Stimulated activated naive B cell treated with anti-CD40 and anti-IgM and Interleukin-4, amounts not matched to agents 10 μg/mL and 1 μg/mL and 100 μg/mL, for 72 hours (primary cell): Measurements from ENCODE around the gene RNASE13.
A peak's percentile ranks its signal among the peaks of the same experiment; 100 is the strongest.

Source experiments
- ATAC-seq, 2 donors: fragments of 150-1000 bp; cut with Tn5 transposase; replicated peaks; 2 replicates each; pipeline ENCODE4 v1.10.0; 2021; ENCODE audit warnings: moderate library complexity in 1 of 2
- DNase-seq: peaks from one replicate; pipeline ENCODE4 v3.0.0; 2021
- H3K27ac Mint-ChIP-seq: one replicate; pipeline ENCODE4 v1.8.0; 2022; ENCODE audit warnings: mild to moderate bottlenecking, mixed read lengths
- H3K27me3 Mint-ChIP-seq, 2 donors: one replicate each; pipeline ENCODE4 v1.8.0; 2022; ENCODE audit warnings: mixed read lengths in 2 of 2
- H3K36me3 Mint-ChIP-seq, 2 donors: one replicate each; pipeline ENCODE4 v1.8.0; 2022; ENCODE audit warnings: mixed read lengths in 2 of 2, mild to moderate bottlenecking in 1 of 2
- H3K4me1 Mint-ChIP-seq, 2 donors: one replicate each; pipeline ENCODE4 v1.8.0; 2022; ENCODE audit warnings: mixed read lengths in 2 of 2, mild to moderate bottlenecking in 1 of 2
- H3K4me3 Mint-ChIP-seq, 2 donors: one replicate each; pipeline ENCODE4 v1.8.0; 2022; ENCODE audit warnings: mild to moderate bottlenecking in 2 of 2, mixed read lengths in 2 of 2, moderate library complexity in 1 of 2
- H3K9me3 Mint-ChIP-seq, 2 donors: one replicate each; pipeline ENCODE4 v1.8.0; 2022; ENCODE audit warnings: mixed read lengths in 2 of 2, mild to moderate bottlenecking in 1 of 2

The RNASE13 gene, protein sequence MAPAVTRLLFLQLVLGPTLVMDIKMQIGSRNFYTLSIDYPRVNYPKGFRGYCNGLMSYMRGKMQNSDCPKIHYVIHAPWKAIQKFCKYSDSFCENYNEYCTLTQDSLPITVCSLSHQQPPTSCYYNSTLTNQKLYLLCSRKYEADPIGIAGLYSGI

GRCh38 chr14:21034707-21035106 is at the start of gene RNASE13:
Gene RNASE13 (minus strand): TSS chr14:21034807. CDS start chr14:21034288, 519 bp downstream.
- H3K36me3 Mint-ChIP-seq: no peaks in the 10 kb centered on the region
- H3K9me3 Mint-ChIP-seq: no peaks in the 10 kb centered on the region
- H3K27ac Mint-ChIP-seq: no peak within 1 kb of the TSS
- H3K27me3 Mint-ChIP-seq: peaks cover 28 to 30% of the 10 kb centered on the region in 2 donors
- no peak for DNase-seq
- no peaks in the 10 kb centered on the region for H3K4me1 Mint-ChIP-seq
- H3K4me3 Mint-ChIP-seq: no peak within 1 kb of the TSS
- no peak for ATAC-seq

DNA sequence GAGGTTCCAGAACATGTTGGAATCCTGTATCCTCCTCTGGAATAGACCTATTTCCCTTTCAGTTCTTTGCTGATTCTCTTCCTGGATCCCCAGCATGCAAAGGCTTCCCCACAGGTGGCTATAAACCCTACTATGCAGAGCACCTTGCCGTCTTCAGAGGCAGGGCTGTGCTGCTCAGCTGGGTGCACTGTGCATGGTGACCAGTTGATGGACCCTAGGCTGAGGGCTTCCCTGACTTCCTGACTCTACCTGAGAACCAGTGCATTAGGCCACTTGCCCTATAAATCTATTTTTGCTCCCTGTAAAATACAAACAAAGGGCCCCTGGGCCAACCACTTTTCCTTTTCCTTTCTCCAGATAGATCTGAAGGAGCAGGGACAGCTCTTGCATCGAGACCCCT is 49.8 kb upstream of the RNASE13 start:
- Mint-ChIP-seq H3K36me3 (peaks cover 4 to 6% of the 10 kb centered on the region in 2 donors), H3K4me1 (peaks cover 11 to 17% of the 10 kb centered on the region in 2 donors), H3K27me3 (peaks cover 0 to 6% of the 10 kb centered on the region in 2 donors), H3K9me3 (no peaks in the 10 kb centered on the region), H3K4me3 (no peak overlapping the region), H3K27ac (no peak overlapping the region)
- DNase-seq (no peak), ATAC-seq (no peak)

DNA sequence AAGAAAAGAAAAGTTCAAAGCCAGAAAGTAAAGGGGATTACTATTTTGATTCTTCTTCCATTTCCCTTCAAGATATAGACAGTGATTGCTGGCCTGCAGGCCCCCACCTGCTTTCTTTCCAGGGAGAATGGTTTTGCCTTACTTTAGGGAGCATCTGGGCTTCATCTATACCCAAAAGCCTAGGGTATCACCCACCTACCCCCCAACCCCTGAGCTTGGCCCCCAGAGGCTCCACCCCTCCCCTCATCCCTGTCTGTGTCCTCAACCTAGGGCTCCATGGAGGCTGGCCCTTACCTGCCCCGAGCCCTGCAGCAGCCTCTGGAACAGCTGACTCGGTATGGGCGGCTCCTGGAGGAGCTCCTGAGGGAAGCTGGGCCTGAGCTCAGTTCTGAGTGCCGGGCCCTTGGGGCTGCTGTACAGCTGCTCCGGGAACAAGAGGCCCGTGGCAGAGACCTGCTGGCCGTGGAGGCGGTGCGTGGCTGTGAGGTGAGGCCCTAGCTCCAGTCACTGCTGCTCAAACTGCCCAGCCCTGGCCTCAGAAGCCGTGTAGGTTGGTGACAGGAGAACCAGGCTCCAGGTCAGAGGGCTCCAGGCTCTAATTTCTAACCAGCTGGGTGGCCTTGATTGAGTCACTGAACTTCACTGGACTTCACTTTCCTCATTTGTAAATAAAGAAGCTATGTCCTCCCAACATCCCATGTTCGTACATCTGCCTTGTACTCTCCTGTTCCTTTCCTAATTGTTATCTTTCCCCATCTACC is 49.1 kb upstream of the RNASE13 start:
- no peak for ATAC-seq
- Mint-ChIP-seq H3K9me3 (no peaks in the 10 kb centered on the region), H3K36me3 (peaks cover 4 to 6% of the 10 kb centered on the region in 2 donors), H3K4me1 (peaks cover 11 to 17% of the 10 kb centered on the region in 2 donors), H3K27ac (no peak overlapping the region), H3K4me3 (no peak overlapping the region), H3K27me3 (peaks cover 0 to 6% of the 10 kb centered on the region in 2 donors)
- no peak for DNase-seq

GRCh38 chr14:21081521-21082142 is 47.0 kb upstream of the RNASE13 start:
- no peak overlapping the region for H3K4me3 Mint-ChIP-seq
- ATAC-seq (no peak), DNase-seq (no peak)
- H3K27ac Mint-ChIP-seq: no peak overlapping the region
- H3K9me3 Mint-ChIP-seq: no peaks in the 10 kb centered on the region
- H3K27me3 Mint-ChIP-seq: peaks cover 0 to 6% of the 10 kb centered on the region in 2 donors
- peaks cover 4 to 6% of the 10 kb centered on the region in 2 donors for H3K36me3 Mint-ChIP-seq
- peaks cover 9 to 12% of the 10 kb centered on the region in 2 donors for H3K4me1 Mint-ChIP-seq

DNA sequence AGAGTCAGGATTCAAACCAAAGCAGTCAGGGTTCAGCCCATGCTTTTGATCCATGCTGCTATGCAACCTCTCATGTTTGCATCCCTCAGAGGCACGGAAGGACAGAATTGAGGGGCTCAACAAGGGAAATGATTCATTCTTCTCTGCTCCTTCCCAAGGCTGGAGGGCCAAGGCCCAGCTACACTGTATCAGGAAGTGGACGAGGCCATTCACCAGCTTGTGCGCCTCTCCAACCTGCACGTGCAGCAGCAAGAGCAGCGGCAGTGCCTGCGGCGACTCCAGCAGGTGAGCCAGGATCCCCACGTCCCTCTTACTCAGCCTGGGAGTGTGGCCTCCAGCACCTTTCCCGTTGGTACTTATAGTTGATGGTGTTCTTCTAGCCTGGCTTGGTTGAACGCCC is 44.1 kb upstream of the RNASE13 start:
- DNase-seq (no peak), ATAC-seq (no peak)
- H3K9me3 Mint-ChIP-seq: no peaks in the 10 kb centered on the region
- H3K36me3 Mint-ChIP-seq: peaks cover 2 to 3% of the 10 kb centered on the region in 2 donors
- H3K4me3 Mint-ChIP-seq: no peak overlapping the region
- H3K27me3 Mint-ChIP-seq: peaks cover 0 to 6% of the 10 kb centered on the region in 2 donors
- H3K4me1 Mint-ChIP-seq: peaks cover 8 to 10% of the 10 kb centered on the region in 2 donors
- no peak overlapping the region for H3K27ac Mint-ChIP-seq

- Mint-ChIP-seq H3K4me1 (peaks cover 9 to 10% of the 10 kb centered on the region in 2 donors), H3K36me3 (peaks cover 2 to 3% of the 10 kb centered on the region in 2 donors), H3K9me3 (no peaks in the 10 kb centered on the region), H3K27ac (no peak overlapping the region), H3K27me3 (peaks cover 2 to 6% of the 10 kb centered on the region in 2 donors), H3K4me3 (no peak overlapping the region)
- ATAC-seq: no peak
- DNase-seq: no peak
Measured at GRCh38 chr14:21078287-21078686, 43.7 kb upstream of the RNASE13 start.

GRCh38 chr14:21077672-21078071 is 43.1 kb upstream of the RNASE13 start:
- Mint-ChIP-seq H3K4me3 (no peak overlapping the region), H3K36me3 (peaks cover 2 to 3% of the 10 kb centered on the region in 2 donors), H3K27ac (no peak overlapping the region), H3K9me3 (no peaks in the 10 kb centered on the region), H3K27me3 (peaks cover 5 to 6% of the 10 kb centered on the region in 2 donors), H3K4me1 (peaks cover 10 to 12% of the 10 kb centered on the region in 2 donors)
- ATAC-seq: peak; percentile 73 to 83
- no peak for DNase-seq

DNA sequence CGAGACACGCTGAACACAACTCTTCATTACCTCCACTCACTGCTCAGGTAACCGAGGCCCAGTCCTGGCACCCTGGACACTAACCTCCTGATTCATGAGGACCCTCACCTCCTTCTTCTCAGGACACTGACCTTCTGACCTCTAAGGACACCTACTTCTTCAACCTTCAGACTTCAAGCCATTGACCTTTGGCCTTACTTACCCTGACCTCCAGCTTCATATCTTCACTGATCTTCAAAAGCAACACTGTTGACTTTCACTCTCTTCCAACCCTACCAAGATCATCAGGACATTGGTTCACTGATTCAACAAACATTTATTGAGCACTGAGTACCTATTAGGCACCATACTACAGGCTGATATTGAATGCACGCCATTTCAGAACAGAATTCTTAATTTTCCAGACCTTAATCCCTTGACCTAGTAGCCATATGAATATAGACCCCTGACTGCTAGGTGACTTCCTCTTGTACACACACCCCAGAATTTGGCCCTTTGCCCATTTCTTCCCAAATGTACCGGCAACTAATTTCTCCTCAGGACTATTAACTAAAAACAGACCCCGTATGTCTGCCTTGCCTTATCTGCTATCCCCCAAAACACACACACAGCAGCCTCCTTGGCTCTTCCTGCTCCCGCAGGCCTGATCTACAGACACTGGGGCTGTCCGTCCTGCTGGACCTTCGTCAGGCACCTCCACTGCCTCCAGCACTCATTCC is 41.3 kb upstream of the RNASE13 start:
- ATAC-seq: no peak
- H3K9me3 Mint-ChIP-seq: no peaks in the 10 kb centered on the region
- peaks cover 0 to 2% of the 10 kb centered on the region in 2 donors for H3K36me3 Mint-ChIP-seq
- peaks cover 5 to 6% of the 10 kb centered on the region in 2 donors for H3K27me3 Mint-ChIP-seq
- H3K27ac Mint-ChIP-seq: no peak overlapping the region
- no peak overlapping the region for H3K4me3 Mint-ChIP-seq
- no peak for DNase-seq
- H3K4me1 Mint-ChIP-seq: peaks cover 27 to 28% of the 10 kb centered on the region in 2 donors

DNA sequence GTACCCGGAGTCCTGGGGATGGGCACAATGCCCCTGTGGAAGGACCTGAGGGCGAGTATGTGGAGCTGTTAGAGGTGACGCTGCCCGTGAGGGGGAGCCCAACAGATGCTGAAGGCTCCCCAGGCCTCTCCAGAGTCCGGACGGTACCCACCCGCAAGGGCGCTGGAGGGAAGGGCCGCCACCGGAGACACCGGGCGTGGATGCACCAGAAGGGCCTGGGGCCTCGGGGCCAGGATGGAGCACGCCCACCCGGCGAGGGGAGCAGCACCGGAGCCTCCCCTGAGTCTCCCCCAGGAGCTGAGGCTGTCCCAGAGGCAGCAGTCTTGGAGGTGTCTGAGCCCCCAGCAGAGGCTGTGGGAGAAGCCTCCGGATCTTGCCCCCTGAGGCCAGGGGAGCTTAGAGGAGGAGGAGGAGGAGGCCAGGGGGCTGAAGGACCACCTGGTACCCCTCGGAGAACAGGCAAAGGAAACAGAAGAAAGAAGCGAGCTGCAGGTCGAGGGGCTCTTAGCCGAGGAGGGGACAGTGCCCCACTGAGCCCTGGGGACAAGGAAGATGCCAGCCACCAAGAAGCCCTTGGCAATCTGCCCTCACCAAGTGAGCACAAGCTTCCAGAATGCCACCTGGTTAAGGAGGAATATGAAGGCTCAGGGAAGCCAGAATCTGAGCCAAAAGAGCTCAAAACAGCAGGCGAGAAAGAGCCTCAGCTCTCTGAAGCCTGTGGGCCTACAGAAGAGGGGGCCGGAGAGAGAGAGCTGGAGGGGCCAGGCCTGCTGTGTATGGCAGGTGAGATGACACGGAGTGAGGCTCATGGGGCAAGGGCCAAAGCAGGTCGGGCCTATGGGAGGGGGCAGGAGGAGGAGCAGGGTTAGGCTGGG is 40.0 kb upstream of the RNASE13 start:
- Mint-ChIP-seq H3K4me1 (peaks cover 35 to 36% of the 10 kb centered on the region in 2 donors), H3K27ac (peak overlapping the region; percentile 49), H3K27me3 (peaks cover 2 to 5% of the 10 kb centered on the region in 2 donors), H3K4me3 (no peak overlapping the region), H3K36me3 (peaks cover 0 to 2% of the 10 kb centered on the region in 2 donors), H3K9me3 (no peaks in the 10 kb centered on the region)
- DNase-seq: no peak
- ATAC-seq: no peak

DNA sequence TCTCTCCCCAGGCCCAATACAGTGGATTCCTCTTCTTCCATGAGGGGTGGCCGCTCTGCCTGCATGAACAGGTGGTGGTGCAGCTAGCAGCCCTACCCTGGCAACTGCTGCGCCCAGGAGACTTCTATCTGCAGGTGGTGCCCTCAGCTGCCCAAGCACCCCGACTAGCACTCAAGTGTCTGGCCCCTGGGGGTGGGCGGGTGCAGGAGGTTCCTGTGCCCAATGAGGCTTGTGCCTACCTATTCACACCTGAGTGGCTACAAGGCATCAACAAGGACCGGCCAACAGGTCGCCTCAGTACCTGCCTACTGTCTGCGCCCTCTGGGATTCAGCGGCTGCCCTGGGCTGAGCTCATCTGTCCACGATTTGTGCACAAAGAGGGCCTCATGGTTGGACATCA is 39.3 kb upstream of the RNASE13 start:
- H3K36me3 Mint-ChIP-seq: peaks cover 0 to 2% of the 10 kb centered on the region in 2 donors
- H3K4me3 Mint-ChIP-seq: no peak overlapping the region
- no peak for ATAC-seq
- peaks cover 5 to 9% of the 10 kb centered on the region in 2 donors for H3K27me3 Mint-ChIP-seq
- no peaks in the 10 kb centered on the region for H3K9me3 Mint-ChIP-seq
- H3K4me1 Mint-ChIP-seq: peaks cover 41 to 44% of the 10 kb centered on the region in 2 donors
- no peak for DNase-seq
- H3K27ac Mint-ChIP-seq: no peak overlapping the region

DNA sequence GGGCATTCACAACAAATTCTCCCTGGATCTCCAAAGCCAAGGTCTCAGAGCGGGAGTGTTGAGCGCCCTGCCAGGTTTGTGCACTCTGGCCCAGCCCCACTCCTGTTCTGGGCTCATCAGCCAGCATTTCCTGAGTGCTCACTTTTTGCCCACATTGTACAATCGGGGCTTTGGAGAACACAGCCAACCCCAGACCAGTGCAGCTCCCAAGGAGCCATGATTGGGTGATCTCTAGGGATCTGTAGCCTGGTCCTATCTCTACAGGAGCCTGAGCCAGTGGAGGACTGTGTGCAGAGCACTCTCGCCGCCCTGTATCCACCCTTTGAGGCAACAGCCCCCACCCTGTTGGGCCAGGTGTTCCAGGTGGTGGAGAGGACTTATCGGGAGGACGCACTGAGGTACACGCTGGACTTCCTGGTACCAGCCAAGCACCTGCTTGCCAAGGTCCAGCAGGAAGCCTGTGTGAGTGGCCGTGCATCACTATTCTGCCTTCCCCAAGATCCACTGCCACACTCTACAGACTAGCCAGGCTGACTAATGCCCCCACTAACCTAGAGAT is 38.3 kb upstream of the RNASE13 start:
- H3K36me3 Mint-ChIP-seq: peaks cover 0 to 2% of the 10 kb centered on the region in 2 donors
- ATAC-seq (no peak), DNase-seq (no peak)
- no peak overlapping the region for H3K27ac Mint-ChIP-seq
- no peaks in the 10 kb centered on the region for H3K9me3 Mint-ChIP-seq
- H3K4me3 Mint-ChIP-seq: no peak overlapping the region
- H3K4me1 Mint-ChIP-seq: peaks cover 46 to 48% of the 10 kb centered on the region in 2 donors
- peaks cover 10 to 18% of the 10 kb centered on the region in 2 donors for H3K27me3 Mint-ChIP-seq

- Mint-ChIP-seq H3K4me1 (peaks cover 42 to 43% of the 10 kb centered on the region in 2 donors), H3K27me3 (peaks cover 15 to 19% of the 10 kb centered on the region in 2 donors), H3K36me3 (peaks cover 0 to 2% of the 10 kb centered on the region in 2 donors), H3K9me3 (no peaks in the 10 kb centered on the region), H3K27ac (peak overlapping the region; percentile 77), H3K4me3 (peak overlapping the region; percentile 87 to 88)
- DNase-seq (no peak), ATAC-seq (no peak)
Measured at GRCh38 chr14:21072031-21072473, 37.4 kb upstream of the RNASE13 start.
